Measurements from ENCODE around the gene RAPGEF2. TPM values are rescaled to one million over a fixed set of nuclear protein-coding genes. Genes with fewer than 3 reads are reported as not detected.
"Not testable (repeated sequence)": the region's sequence is repeated elsewhere in the genome, so short reads cannot be mapped to it uniquely, and the experiment has no call there.

Gene RAPGEF2
- total RNA-seq, 2 experiments from 2014 or later = 24.1 to 27.8 TPM

- Mint-ChIP-seq H3K9me3 (no peaks in the 10 kb centered on the region), H3K4me3 (peak overlapping the region; percentile 94), H3K27ac (peak overlapping the region; percentile 83), H3K36me3 (ENCODE audit: low read depth) (peaks cover 8% of the 10 kb centered on the region), H3K27me3 (peaks cover 6% of the 10 kb centered on the region), H3K4me1 (peaks cover 60% of the 10 kb centered on the region)
- CTCF ChIA-PET = interaction anchor here (1.1 kb wide), 1 partner anchor 196 kb away, joined by 3 read pairs; no protein-coding TSS in a partner anchor
- POLR2A ChIA-PET = interaction anchor here (1.0 to 2.0 kb wide), 4 partner anchors 27 to 434 kb away, joined by 3 to 5 read pairs (median 3); partner anchors contain the start of gene FNIP2
- no peak for DNase-seq
These were observed 2.0 kb downstream of the RAPGEF2 start for GRCh38 chr4:159104694-159105414.

- peaks cover 6% of the 10 kb centered on the region for H3K27me3 Mint-ChIP-seq
- H3K36me3 Mint-ChIP-seq (ENCODE audit: low read depth) = peaks cover 8% of the 10 kb centered on the region
- peak overlapping the region; percentile 94 for H3K4me3 Mint-ChIP-seq
- CTCF ChIA-PET = no interaction called here
- POLR2A ChIA-PET = no interaction called here
- no peaks in the 10 kb centered on the region for H3K9me3 Mint-ChIP-seq
- H3K4me1 Mint-ChIP-seq = peaks cover 60% of the 10 kb centered on the region
- H3K27ac Mint-ChIP-seq = no peak overlapping the region
- DNase-seq = no peak
These were observed 2.9 kb downstream of the RAPGEF2 start for GRCh38 chr4:159105761-159106243.

- Mint-ChIP-seq H3K4me3 (no peak overlapping the region), H3K9me3 (no peaks in the 10 kb centered on the region), H3K4me1 (peaks cover 53% of the 10 kb centered on the region), H3K36me3 (ENCODE audit: low read depth) (peaks cover 8% of the 10 kb centered on the region), H3K27me3 (peaks cover 6% of the 10 kb centered on the region), H3K27ac (no peak overlapping the region)
- ChIA-PET CTCF (interaction anchor here (0.9 kb wide), 1 partner anchor 67 kb away, joined by 3 read pairs; no protein-coding TSS in a partner anchor), POLR2A (interaction anchor here (0.8 kb wide), 1 partner anchor 12 kb away, joined by 3 read pairs; no protein-coding TSS in a partner anchor)
- DNase-seq = no peak
These were observed 3.8 kb downstream of the RAPGEF2 start for GRCh38 chr4:159106636-159107035.

GRCh38 chr4:159107203-159107925 lies 4.5 kb downstream of the RAPGEF2 start:
- Mint-ChIP-seq H3K4me3 (no peak overlapping the region), H3K27ac (peak overlapping the region; percentile 45), H3K9me3 (no peaks in the 10 kb centered on the region), H3K36me3 (ENCODE audit: low read depth) (peaks cover 8% of the 10 kb centered on the region), H3K4me1 (peaks cover 45% of the 10 kb centered on the region), H3K27me3 (no peaks in the 10 kb centered on the region)
- CTCF ChIA-PET = interaction anchor here (0.7 to 0.9 kb wide), 2 partner anchors 67 to 88 kb away, joined by 3 read pairs; no protein-coding TSS in a partner anchor
- POLR2A ChIA-PET = interaction anchor here (0.7 kb wide), 1 partner anchor 30 kb away, joined by 4 read pairs; no protein-coding TSS in a partner anchor
- DNase-seq = no peak

- ChIA-PET CTCF (interaction anchor here (0.7 kb wide), 1 partner anchor 87 kb away, joined by 3 read pairs; no protein-coding TSS in a partner anchor), POLR2A (no interaction called here)
- H3K36me3 Mint-ChIP-seq (ENCODE audit: low read depth) = peaks cover 8% of the 10 kb centered on the region
- DNase-seq = no peak
- H3K4me1 Mint-ChIP-seq = peaks cover 45% of the 10 kb centered on the region
- H3K27ac Mint-ChIP-seq = no peak overlapping the region
- no peaks in the 10 kb centered on the region for H3K9me3 Mint-ChIP-seq
- H3K4me3 Mint-ChIP-seq = no peak overlapping the region
- H3K27me3 Mint-ChIP-seq = no peaks in the 10 kb centered on the region
These were observed 5.2 kb downstream of the RAPGEF2 start for GRCh38 chr4:159108124-159108523.

GRCh38 chr4:159110961-159111360 lies 8.1 kb downstream of the RAPGEF2 start:
- Mint-ChIP-seq H3K4me3 (no peak overlapping the region), H3K27me3 (no peaks in the 10 kb centered on the region), H3K36me3 (ENCODE audit: low read depth) (peaks cover 6% of the 10 kb centered on the region), H3K9me3 (no peaks in the 10 kb centered on the region), H3K27ac (no peak overlapping the region), H3K4me1 (peaks cover 27% of the 10 kb centered on the region)
- DNase-seq = no peak
- CTCF ChIA-PET = no interaction called here
- POLR2A ChIA-PET = no interaction called here

GRCh38 chr4:159111416-159111815 lies 8.5 kb downstream of the RAPGEF2 start:
- DNase-seq = no peak
- Mint-ChIP-seq H3K4me3 (no peak overlapping the region), H3K27me3 (no peaks in the 10 kb centered on the region), H3K36me3 (ENCODE audit: low read depth) (peaks cover 6% of the 10 kb centered on the region), H3K4me1 (peaks cover 25% of the 10 kb centered on the region), H3K27ac (no peak overlapping the region), H3K9me3 (no peaks in the 10 kb centered on the region)
- ChIA-PET POLR2A (no interaction called here), CTCF (no interaction called here)

- CTCF ChIA-PET; H3K27ac Mint-ChIP-seq; H3K4me3 Mint-ChIP-seq; DNase-seq; H3K36me3 Mint-ChIP-seq (ENCODE audit: low read depth); H3K27me3 Mint-ChIP-seq; POLR2A ChIA-PET; H3K9me3 Mint-ChIP-seq: not testable (repeated sequence)
- peaks cover 21% of the 10 kb centered on the region for H3K4me1 Mint-ChIP-seq
These were observed 10.5 kb downstream of the RAPGEF2 start for GRCh38 chr4:159113366-159113765.

GRCh38 chr4:159116098-159116497 lies 13.2 kb downstream of the RAPGEF2 start:
- H3K4me3 Mint-ChIP-seq; CTCF ChIA-PET; H3K36me3 Mint-ChIP-seq (ENCODE audit: low read depth); H3K27ac Mint-ChIP-seq; DNase-seq; H3K9me3 Mint-ChIP-seq; H3K27me3 Mint-ChIP-seq: not testable (repeated sequence)
- H3K4me1 Mint-ChIP-seq = peaks cover 19% of the 10 kb centered on the region
- POLR2A ChIA-PET = interaction anchor here (1.0 kb wide), 1 partner anchor 13 kb away, joined by 3 read pairs; no protein-coding TSS in a partner anchor

GRCh38 chr4:159116693-159117092 lies 13.8 kb downstream of the RAPGEF2 start:
- POLR2A ChIA-PET = interaction anchor here (1.0 kb wide), 1 partner anchor 13 kb away, joined by 3 read pairs; no protein-coding TSS in a partner anchor
- H3K4me3 Mint-ChIP-seq, CTCF ChIA-PET: not testable (repeated sequence)

GRCh38 chr4:159117564-159117963 lies 14.7 kb downstream of the RAPGEF2 start:
- Mint-ChIP-seq H3K9me3 (no peaks in the 10 kb centered on the region), H3K4me3 (no peak overlapping the region), H3K36me3 (ENCODE audit: low read depth) (peaks cover 3% of the 10 kb centered on the region), H3K27me3 (no peaks in the 10 kb centered on the region), H3K4me1 (peaks cover 19% of the 10 kb centered on the region), H3K27ac (no peak overlapping the region)
- no peak for DNase-seq
- ChIA-PET POLR2A (interaction anchor here (0.6 to 1.1 kb wide), 2 partner anchors 9 to 11 kb away, joined by 3 read pairs; no protein-coding TSS in a partner anchor), CTCF (no interaction called here)

More at GRCh38 chr4:159116693-159117092, 13.8 kb downstream of the RAPGEF2 start:
- H3K27ac Mint-ChIP-seq; H3K9me3 Mint-ChIP-seq; H3K27me3 Mint-ChIP-seq; DNase-seq; H3K36me3 Mint-ChIP-seq (ENCODE audit: low read depth): not testable (repeated sequence)
- H3K4me1 Mint-ChIP-seq = peaks cover 19% of the 10 kb centered on the region

- POLR2A ChIA-PET = interaction anchor here (0.6 to 1.1 kb wide), 2 partner anchors 8 to 11 kb away, joined by 3 read pairs; no protein-coding TSS in a partner anchor
- Mint-ChIP-seq H3K4me3 (no peak overlapping the region), H3K4me1 (peaks cover 19% of the 10 kb centered on the region), H3K27ac (no peak overlapping the region), H3K27me3 (no peaks in the 10 kb centered on the region), H3K9me3 (no peaks in the 10 kb centered on the region), H3K36me3 (ENCODE audit: low read depth) (peaks cover 3% of the 10 kb centered on the region)
- CTCF ChIA-PET = no interaction called here
- peak; percentile 26 for DNase-seq
These were observed 15.1 kb downstream of the RAPGEF2 start for GRCh38 chr4:159117968-159118367.

- CTCF ChIA-PET = no interaction called here
- Mint-ChIP-seq H3K36me3 (ENCODE audit: low read depth) (peaks cover 2% of the 10 kb centered on the region), H3K4me1 (peaks cover 32% of the 10 kb centered on the region), H3K4me3 (no peak overlapping the region), H3K27me3 (no peaks in the 10 kb centered on the region), H3K27ac (no peak overlapping the region), H3K9me3 (no peaks in the 10 kb centered on the region)
- POLR2A ChIA-PET = no interaction called here
- DNase-seq = no peak
These were observed 18.5 kb downstream of the RAPGEF2 start for GRCh38 chr4:159121371-159121770.

Data from activated CD4-positive, alpha-beta memory T cell treated with anti-CD3 and anti-CD28 coated beads, Interleukin-2, amount 10 ng/mL, durations not matched to agents 7 days and 5 days (primary cell).